ENCODE measurements around the gene PRPF4. TPM values are rescaled to one million over a fixed set of nuclear protein-coding genes. Genes with fewer than 3 reads are reported as not detected.
A peak's percentile ranks its signal among the peaks of the same experiment; 100 is the strongest.
"Not testable (repeated sequence)": the region's sequence is repeated elsewhere in the genome, so short reads cannot be mapped to it uniquely, and the experiment has no call there.

The PRPF4 gene
- total RNA-seq, result 10 to 100 TPM; 39.9 to 44.3 TPM

- peak; percentile 96 for DNase-seq
- Mint-ChIP-seq H3K4me3 (no peak within 1 kb of the TSS), H3K4me1 (ENCODE audit: low read depth) (peaks cover 31% of the 10 kb centered on the region), H3K36me3 (ENCODE audit: low read depth) (peaks cover 36% of the 10 kb centered on the region), H3K27ac (no peak within 1 kb of the TSS), H3K9me3 (no peaks in the 10 kb centered on the region), H3K27me3 (ENCODE audit: low read depth) (no peaks in the 10 kb centered on the region)
- intact Hi-C loops (cut with micrococcal nuclease), result loop anchor here (1.0 to 10.0 kb wide), 16 partner anchors 34 to 1109 kb away; partner anchors contain the start of genes AKNA, ALAD, C9orf43 and FKBP15
- CTCF ChIA-PET, result interaction anchor here (0.6 to 4.1 kb wide), 28 partner anchors 13 to 381 kb away, joined by 3 to 58 read pairs (median 5); partner anchors contain the start of genes ALAD, C9orf43, FKBP15 and POLE3
Measured at GRCh38 chr9:113275157-113276131, at the start of gene PRPF4, which contains the start of gene CDC26. TSS of gene PRPF4 (plus strand) at chr9:113275658. CDS start at chr9:113275744, 86 bp downstream. TSS of gene CDC26 (minus strand) at chr9:113275572. CDS start at chr9:113272507, 3,065 bp downstream.

DNA sequence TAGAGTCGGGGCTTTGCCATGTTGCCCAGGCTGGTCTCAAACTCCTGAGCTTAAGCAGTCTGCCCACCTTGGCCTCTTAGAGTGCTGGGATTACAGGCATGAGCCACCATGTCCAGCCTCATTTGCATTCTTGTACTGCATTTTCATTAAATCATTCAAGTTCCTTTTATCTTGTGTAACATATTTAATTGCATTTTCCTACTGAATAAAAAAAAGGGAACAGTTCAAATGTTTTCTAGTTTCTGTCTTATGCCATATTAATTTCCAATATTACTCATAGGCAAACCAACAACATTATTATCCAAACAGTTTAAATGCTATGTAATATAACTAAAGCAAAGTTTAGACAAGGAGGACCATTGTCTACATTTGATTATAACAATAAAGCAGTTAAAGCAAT, 48.0 kb upstream of the PRPF4 start:
- CTCF ChIA-PET, result interaction anchor here (1.6 kb wide), 1 partner anchor 47 kb away, joined by 6 read pairs; no protein-coding TSS in a partner anchor
- no peaks in the 10 kb centered on the region for H3K36me3 Mint-ChIP-seq (ENCODE audit: low read depth)
- DNase-seq, result no peak
- peaks cover 28% of the 10 kb centered on the region for H3K4me1 Mint-ChIP-seq (ENCODE audit: low read depth)
- no peaks in the 10 kb centered on the region for H3K27me3 Mint-ChIP-seq (ENCODE audit: low read depth)
- no peak overlapping the region for H3K27ac Mint-ChIP-seq
- intact Hi-C loops (cut with micrococcal nuclease), result loop anchor here (10.0 kb wide), 1 partner anchor 383 kb away; no protein-coding TSS in a partner anchor
- peaks cover 1% of the 10 kb centered on the region for H3K9me3 Mint-ChIP-seq
- H3K4me3 Mint-ChIP-seq, result no peak overlapping the region

- intact Hi-C loops (cut with micrococcal nuclease), result loop anchor here (10.0 kb wide), 1 partner anchor 383 kb away; no protein-coding TSS in a partner anchor
- no peak overlapping the region for H3K4me3 Mint-ChIP-seq
- CTCF ChIA-PET, result interaction anchor here (0.5 to 1.6 kb wide), 3 partner anchors 36 to 105 kb away, joined by 3 to 6 read pairs (median 3); no protein-coding TSS in a partner anchor
Measured at GRCh38 chr9:113228130-113228665, 47.3 kb upstream of the PRPF4 start.

GRCh38 chr9:113231701-113232100, 43.8 kb upstream of the PRPF4 start:
- CTCF ChIA-PET, result interaction anchor here (0.6 kb wide), 1 partner anchor 42 kb away, joined by 4 read pairs; no protein-coding TSS in a partner anchor
- DNase-seq, result no peak
- no peaks in the 10 kb centered on the region for H3K36me3 Mint-ChIP-seq (ENCODE audit: low read depth)
- intact Hi-C loops (cut with micrococcal nuclease), result no loop called here
- peaks cover 1% of the 10 kb centered on the region for H3K9me3 Mint-ChIP-seq
- H3K27ac Mint-ChIP-seq, result no peak overlapping the region
- H3K4me3 Mint-ChIP-seq, result no peak overlapping the region
- peaks cover 25% of the 10 kb centered on the region for H3K4me1 Mint-ChIP-seq (ENCODE audit: low read depth)
- H3K27me3 Mint-ChIP-seq (ENCODE audit: low read depth), result no peaks in the 10 kb centered on the region

More at GRCh38 chr9:113228130-113228665, 47.3 kb upstream of the PRPF4 start:
- Mint-ChIP-seq H3K36me3 (ENCODE audit: low read depth) (no peaks in the 10 kb centered on the region), H3K4me1 (ENCODE audit: low read depth) (peaks cover 28% of the 10 kb centered on the region), H3K27me3 (ENCODE audit: low read depth) (no peaks in the 10 kb centered on the region), H3K9me3 (peaks cover 1% of the 10 kb centered on the region), H3K27ac (no peak overlapping the region)
- DNase-seq, result no peak

- H3K9me3 Mint-ChIP-seq; H3K4me1 Mint-ChIP-seq (ENCODE audit: low read depth); intact Hi-C loops (cut with micrococcal nuclease); H3K27me3 Mint-ChIP-seq (ENCODE audit: low read depth); H3K36me3 Mint-ChIP-seq (ENCODE audit: low read depth); H3K4me3 Mint-ChIP-seq; CTCF ChIA-PET; H3K27ac Mint-ChIP-seq; DNase-seq: not testable (repeated sequence)
Measured at GRCh38 chr9:113235701-113236255, 39.7 kb upstream of the PRPF4 start.

GRCh38 chr9:113237026-113237425, 38.4 kb upstream of the PRPF4 start:
- H3K4me1 Mint-ChIP-seq (ENCODE audit: low read depth), result peaks cover 10% of the 10 kb centered on the region
- intact Hi-C loops (cut with micrococcal nuclease), result no loop called here
- H3K9me3 Mint-ChIP-seq, result no peaks in the 10 kb centered on the region
- no peaks in the 10 kb centered on the region for H3K27me3 Mint-ChIP-seq (ENCODE audit: low read depth)
- no peak for DNase-seq
- H3K36me3 Mint-ChIP-seq (ENCODE audit: low read depth), result no peaks in the 10 kb centered on the region
- CTCF ChIA-PET, result no interaction called here
- H3K4me3 Mint-ChIP-seq, result no peak overlapping the region
- no peak overlapping the region for H3K27ac Mint-ChIP-seq

DNA sequence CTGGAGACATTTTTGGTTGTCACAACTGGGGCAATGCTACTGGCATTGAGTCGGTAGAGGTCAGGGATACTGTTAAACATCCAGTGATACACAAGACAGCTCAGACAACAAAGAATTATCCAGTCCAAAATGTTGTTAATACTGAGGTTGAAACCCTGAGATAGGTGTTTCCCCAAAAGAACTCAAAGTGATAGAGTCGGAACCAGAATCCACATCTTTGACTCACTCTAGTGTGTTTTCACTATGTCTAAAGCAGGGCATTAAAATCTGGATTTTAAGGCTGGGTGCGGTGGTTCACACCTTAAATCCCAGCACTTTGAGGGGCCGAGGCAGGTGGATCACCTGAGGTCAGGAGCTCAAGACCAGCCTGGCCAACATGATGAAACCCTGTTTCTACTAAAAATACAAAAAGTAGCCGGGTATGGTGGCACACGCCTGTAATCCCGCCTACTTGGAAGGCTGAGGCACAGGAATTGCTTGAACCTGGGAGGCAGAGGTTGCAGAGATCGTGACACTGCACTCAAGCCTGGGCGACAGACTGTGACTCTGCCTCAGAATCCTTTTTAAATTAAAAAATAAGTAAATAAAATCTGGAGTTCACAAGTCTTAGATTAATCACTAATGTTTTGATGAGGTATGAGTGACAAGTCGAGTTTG, 37.1 kb upstream of the PRPF4 start:
- CTCF ChIA-PET, result interaction anchor here (0.7 to 1.0 kb wide), 2 partner anchors 16 to 18 kb away, joined by 3 to 4 read pairs; partner anchors contain the start of gene FKBP15
- no peaks in the 10 kb centered on the region for H3K4me1 Mint-ChIP-seq (ENCODE audit: low read depth)

DNA sequence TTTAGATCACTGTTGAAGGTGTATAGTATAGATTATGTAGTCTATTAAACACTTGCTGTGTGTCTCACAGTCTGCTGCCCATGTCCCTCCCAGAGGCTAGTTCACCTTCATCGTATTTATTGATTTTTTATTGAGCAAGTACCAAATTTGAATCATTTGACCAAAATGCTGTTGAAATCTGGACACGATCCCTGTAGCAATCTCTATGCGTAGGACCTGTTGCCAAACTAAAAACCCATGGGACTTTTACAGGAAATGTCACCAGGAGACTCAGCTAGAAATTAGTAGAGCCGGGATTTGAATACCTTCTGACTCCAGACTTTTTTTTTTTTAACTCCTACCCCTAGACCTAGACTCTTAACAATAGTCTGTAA, 36.6 kb upstream of the PRPF4 start:
- no peak overlapping the region for H3K4me3 Mint-ChIP-seq
- CTCF ChIA-PET, result interaction anchor here (0.6 to 1.0 kb wide), 3 partner anchors 8 to 29 kb away, joined by 3 read pairs; partner anchors contain the start of gene FKBP15
- no peak for DNase-seq
- H3K36me3 Mint-ChIP-seq (ENCODE audit: low read depth), result no peaks in the 10 kb centered on the region
- intact Hi-C loops (cut with micrococcal nuclease), result no loop called here
- H3K4me1 Mint-ChIP-seq (ENCODE audit: low read depth), result no peaks in the 10 kb centered on the region
- no peaks in the 10 kb centered on the region for H3K9me3 Mint-ChIP-seq
- H3K27me3 Mint-ChIP-seq (ENCODE audit: low read depth), result no peaks in the 10 kb centered on the region
- no peak overlapping the region for H3K27ac Mint-ChIP-seq

More for the DNA sequence above, 37.1 kb upstream of the PRPF4 start:
- intact Hi-C loops (cut with micrococcal nuclease), result no loop called here
- Mint-ChIP-seq H3K4me3 (no peak overlapping the region), H3K27ac (no peak overlapping the region), H3K36me3 (ENCODE audit: low read depth) (no peaks in the 10 kb centered on the region), H3K9me3 (no peaks in the 10 kb centered on the region), H3K27me3 (ENCODE audit: low read depth) (no peaks in the 10 kb centered on the region)
- DNase-seq, result no peak

GRCh38 chr9:113241161-113241560, 34.3 kb upstream of the PRPF4 start:
- no peaks in the 10 kb centered on the region for H3K27me3 Mint-ChIP-seq (ENCODE audit: low read depth)
- H3K9me3 Mint-ChIP-seq, result no peaks in the 10 kb centered on the region
- no peak for DNase-seq
- H3K27ac Mint-ChIP-seq, result no peak overlapping the region
- H3K4me1 Mint-ChIP-seq (ENCODE audit: low read depth), result no peaks in the 10 kb centered on the region
- intact Hi-C loops (cut with micrococcal nuclease), result no loop called here
- H3K4me3 Mint-ChIP-seq, result no peak overlapping the region
- no peaks in the 10 kb centered on the region for H3K36me3 Mint-ChIP-seq (ENCODE audit: low read depth)
- CTCF ChIA-PET, result interaction anchor here (0.6 kb wide), 2 partner anchors 169 to 1023 kb away, joined by 3 read pairs; no protein-coding TSS in a partner anchor

GRCh38 chr9:113244556-113244955, 30.9 kb upstream of the PRPF4 start:
- no peak for DNase-seq
- Mint-ChIP-seq H3K4me3 (no peak overlapping the region), H3K36me3 (ENCODE audit: low read depth) (peaks cover 2% of the 10 kb centered on the region), H3K9me3 (peaks cover 4% of the 10 kb centered on the region), H3K27ac (no peak overlapping the region), H3K27me3 (ENCODE audit: low read depth) (no peaks in the 10 kb centered on the region), H3K4me1 (ENCODE audit: low read depth) (no peaks in the 10 kb centered on the region)
- intact Hi-C loops (cut with micrococcal nuclease), result no loop called here
- CTCF ChIA-PET, result interaction anchor here (0.8 kb wide), 1 partner anchor 47 kb away, joined by 3 read pairs; no protein-coding TSS in a partner anchor

DNA sequence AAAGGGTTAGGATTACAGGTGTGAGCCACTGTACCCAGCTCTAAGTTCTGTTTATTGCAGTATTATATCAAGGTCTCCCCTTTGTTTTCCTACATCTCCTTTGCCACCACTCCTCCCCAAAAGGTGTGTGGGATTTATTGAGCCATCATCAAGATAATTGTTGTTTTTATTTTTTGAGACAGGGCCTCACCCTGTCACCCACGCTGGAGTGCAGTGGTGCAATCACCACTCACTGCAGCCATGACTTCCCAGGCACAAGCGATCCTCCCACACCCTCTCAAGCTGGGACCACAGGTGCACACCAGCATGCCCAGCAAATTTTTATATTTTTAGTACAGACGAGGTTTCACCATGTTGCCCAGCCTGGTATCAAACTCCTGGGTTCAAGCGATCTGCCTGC, 29.6 kb upstream of the PRPF4 start:
- DNase-seq, result no peak
- no peak overlapping the region for H3K4me3 Mint-ChIP-seq
- H3K9me3 Mint-ChIP-seq, result peaks cover 4% of the 10 kb centered on the region
- CTCF ChIA-PET, result no interaction called here
- H3K36me3 Mint-ChIP-seq (ENCODE audit: low read depth), result peaks cover 2% of the 10 kb centered on the region
- H3K27me3 Mint-ChIP-seq (ENCODE audit: low read depth), result no peaks in the 10 kb centered on the region
- H3K27ac Mint-ChIP-seq, result no peak overlapping the region
- no peaks in the 10 kb centered on the region for H3K4me1 Mint-ChIP-seq (ENCODE audit: low read depth)
- intact Hi-C loops (cut with micrococcal nuclease), result no loop called here
